WERI-Rb-1 (cell line): ENCODE results near the gene MLLT10.

Experiments used
- DNase-seq: peaks from one replicate; pipeline ENCODE4 v3.0.0-alpha.2; 2020
- H3K27ac ChIP-seq: fragments of 250-450 bp; sonication (Bioruptor Pico); 2 replicates; pipeline ENCODE4 v1.5.1; 2020; ENCODE audit warnings: mild to moderate bottlenecking, moderate library complexity
- H3K27me3 ChIP-seq: fragments of 250-450 bp; sonication (Bioruptor Pico); 2 replicates; pipeline ENCODE4 v1.5.1; 2021; ENCODE audit warnings: mild to moderate bottlenecking, low read depth, moderate library complexity; ENCODE audit not compliant: insufficient read depth, severe bottlenecking
- H3K36me3 ChIP-seq: fragments of 250-450 bp; sonication (Bioruptor Pico); 2 replicates; pipeline ENCODE4 v1.5.1; 2020; ENCODE audit warnings: mild to moderate bottlenecking, moderate library complexity
- H3K4me3 ChIP-seq: 2 replicates; pipeline ENCODE4 v1.5.1; 2011; ENCODE audit warnings: low read depth, mild to moderate bottlenecking, control low read depth, low read length
- H3K9me3 ChIP-seq: fragments of 250-450 bp; sonication (Bioruptor Pico); 2 replicates; pipeline ENCODE4 v1.5.1; 2021; ENCODE audit warnings: mild to moderate bottlenecking, moderate library complexity; ENCODE audit not compliant: severe bottlenecking
- TF ChIP-seq, protein P1 (sequence below): IDR thresholded peaks from 2 replicates; pipeline ENCODE4 v1.5.1; 2011; ENCODE audit warnings: low read depth, mild to moderate bottlenecking, control low read depth, inconsistent platforms, low read length

The MLLT10 gene

DNA sequence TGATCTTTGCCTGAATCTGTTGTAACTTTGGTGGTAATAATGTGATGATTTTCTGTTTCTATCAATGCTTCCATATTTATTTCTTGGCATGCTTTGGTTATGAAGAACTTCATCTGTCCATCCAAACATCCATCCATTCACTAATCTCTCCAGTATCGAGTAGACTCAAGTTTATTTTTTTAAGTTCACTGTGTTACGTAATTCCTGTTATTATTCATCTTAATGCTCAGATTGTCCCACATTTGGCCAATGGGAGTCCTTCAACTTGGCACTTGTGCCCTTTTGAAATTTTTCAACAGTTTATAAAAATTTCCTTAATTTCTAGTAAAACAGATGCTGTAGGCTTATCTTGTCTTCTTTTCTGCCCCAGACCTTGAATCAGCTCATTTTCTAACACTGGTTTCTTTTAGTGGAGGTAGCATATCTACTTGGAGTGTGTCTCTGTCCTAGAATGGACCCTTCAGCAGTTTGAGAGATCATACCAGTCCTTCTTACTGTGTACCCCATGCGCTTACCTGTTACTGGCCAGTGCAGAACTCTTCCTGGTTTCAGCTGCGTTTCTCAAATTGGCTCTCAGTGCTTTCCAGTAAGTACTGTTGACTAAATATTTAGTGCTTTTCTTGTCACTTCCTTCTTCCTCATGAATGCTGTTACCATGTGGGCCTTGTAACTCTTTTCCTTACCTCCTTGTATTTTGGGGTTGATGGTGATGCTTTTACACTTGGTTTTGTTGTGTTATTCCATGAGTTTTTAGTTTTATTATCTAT is 100.8 kb downstream of the MLLT10 start:
- DNase-seq, result no peak
- TF ChIP-seq, protein P1, sequence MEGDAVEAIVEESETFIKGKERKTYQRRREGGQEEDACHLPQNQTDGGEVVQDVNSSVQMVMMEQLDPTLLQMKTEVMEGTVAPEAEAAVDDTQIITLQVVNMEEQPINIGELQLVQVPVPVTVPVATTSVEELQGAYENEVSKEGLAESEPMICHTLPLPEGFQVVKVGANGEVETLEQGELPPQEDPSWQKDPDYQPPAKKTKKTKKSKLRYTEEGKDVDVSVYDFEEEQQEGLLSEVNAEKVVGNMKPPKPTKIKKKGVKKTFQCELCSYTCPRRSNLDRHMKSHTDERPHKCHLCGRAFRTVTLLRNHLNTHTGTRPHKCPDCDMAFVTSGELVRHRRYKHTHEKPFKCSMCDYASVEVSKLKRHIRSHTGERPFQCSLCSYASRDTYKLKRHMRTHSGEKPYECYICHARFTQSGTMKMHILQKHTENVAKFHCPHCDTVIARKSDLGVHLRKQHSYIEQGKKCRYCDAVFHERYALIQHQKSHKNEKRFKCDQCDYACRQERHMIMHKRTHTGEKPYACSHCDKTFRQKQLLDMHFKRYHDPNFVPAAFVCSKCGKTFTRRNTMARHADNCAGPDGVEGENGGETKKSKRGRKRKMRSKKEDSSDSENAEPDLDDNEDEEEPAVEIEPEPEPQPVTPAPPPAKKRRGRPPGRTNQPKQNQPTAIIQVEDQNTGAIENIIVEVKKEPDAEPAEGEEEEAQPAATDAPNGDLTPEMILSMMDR, result no peak
- no peak overlapping the region for H3K4me3 ChIP-seq
- no peaks in the 10 kb centered on the region for H3K9me3 ChIP-seq
- H3K27me3 ChIP-seq, result no peaks in the 10 kb centered on the region
- H3K36me3 ChIP-seq, result no peaks in the 10 kb centered on the region
- no peak overlapping the region for H3K27ac ChIP-seq

DNA sequence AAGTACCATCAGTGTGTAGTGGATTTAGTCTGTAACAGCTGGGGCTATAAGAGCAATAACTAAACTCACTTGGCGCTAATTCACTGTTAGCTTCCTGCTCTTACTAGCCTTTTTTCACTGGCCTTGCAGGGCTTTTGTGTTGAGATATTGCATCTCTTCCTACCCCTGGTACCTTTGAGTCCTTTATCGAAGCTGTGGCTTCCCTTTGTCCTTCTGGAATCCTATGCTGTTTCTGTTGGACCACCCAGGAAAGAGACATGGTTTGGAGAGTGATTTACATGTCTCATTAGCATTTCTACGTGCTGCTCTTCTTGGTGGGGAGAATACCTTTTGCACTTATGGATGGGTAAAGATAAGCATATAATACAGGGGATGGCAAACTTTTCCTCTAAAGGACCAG is 103.8 kb downstream of the MLLT10 start:
- TF ChIP-seq, protein P1, result no peak
- no peaks in the 10 kb centered on the region for H3K9me3 ChIP-seq
- no peaks in the 10 kb centered on the region for H3K36me3 ChIP-seq
- H3K27ac ChIP-seq, result no peak overlapping the region
- H3K27me3 ChIP-seq, result no peaks in the 10 kb centered on the region
- no peak for DNase-seq
- no peak overlapping the region for H3K4me3 ChIP-seq

DNA sequence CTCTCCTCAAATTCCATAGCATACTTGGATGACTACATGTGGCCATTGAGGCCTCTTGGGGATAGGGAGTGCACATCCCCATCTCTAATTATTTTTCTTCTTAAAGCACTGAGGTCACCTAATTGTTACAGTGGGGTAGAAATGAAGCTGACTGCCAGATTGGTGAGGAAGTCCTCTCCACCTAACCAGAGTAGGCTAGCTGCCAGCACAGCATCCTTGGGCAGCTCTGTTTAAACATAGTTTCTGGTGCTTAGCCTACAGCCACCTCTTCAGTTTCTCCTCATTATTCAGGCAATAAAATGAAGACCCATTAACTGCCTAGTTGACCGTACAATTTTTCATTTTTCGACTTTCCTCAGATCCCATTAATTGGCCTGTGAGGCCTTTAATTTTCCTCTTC is 104.6 kb downstream of the MLLT10 start:
- Histone ChIP-seq H3K4me3 (no peak overlapping the region), H3K36me3 (no peaks in the 10 kb centered on the region), H3K27ac (no peak overlapping the region), H3K9me3 (no peaks in the 10 kb centered on the region), H3K27me3 (no peaks in the 10 kb centered on the region)
- TF ChIP-seq, protein P1, result no peak
- no peak for DNase-seq

DNA sequence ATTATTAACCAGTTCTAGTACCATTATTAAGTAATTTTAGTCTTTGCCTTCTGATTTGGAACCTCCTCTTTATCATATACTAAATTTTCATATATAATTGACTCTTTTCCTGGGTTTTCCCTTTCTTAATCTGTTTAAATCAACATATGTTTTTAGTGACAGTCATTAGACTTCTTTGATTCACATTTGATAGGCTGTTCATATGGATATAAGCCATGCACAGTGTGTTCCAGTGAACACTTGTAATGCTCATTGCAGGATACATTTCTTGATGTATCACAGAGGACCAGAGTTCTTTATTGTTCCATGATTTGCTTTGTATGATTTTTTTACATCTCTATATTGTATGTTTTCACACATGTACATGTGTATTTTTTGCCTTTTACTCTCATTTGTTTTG is 114.0 kb downstream of the MLLT10 start:
- Histone ChIP-seq H3K9me3 (no peaks in the 10 kb centered on the region), H3K36me3 (peaks cover 3% of the 10 kb centered on the region; the same call in 1 of the 2 replicates), H3K27me3 (no peaks in the 10 kb centered on the region), H3K4me3 (no peak overlapping the region), H3K27ac (no peak overlapping the region)
- no peak for DNase-seq
- TF ChIP-seq, protein P1, result no peak

DNA sequence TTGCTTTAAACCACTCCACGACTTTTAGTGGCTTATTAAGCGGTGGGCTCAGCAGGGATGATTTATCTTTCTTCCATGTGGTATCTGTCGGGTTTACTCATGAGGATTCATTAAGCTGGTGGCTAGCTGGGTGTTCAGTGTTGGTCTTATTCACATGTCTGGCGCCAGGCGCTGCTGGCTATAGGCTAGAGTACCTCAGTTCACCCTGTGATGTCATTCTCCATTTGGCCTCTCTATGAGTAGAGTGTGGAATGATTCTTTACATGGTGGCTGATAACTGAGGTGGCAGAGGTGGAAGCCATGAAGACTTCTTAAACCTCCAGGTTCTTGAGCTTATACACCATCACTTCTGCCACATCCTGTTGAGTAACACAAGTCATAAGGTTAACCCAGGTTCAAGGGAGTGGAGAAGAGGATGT is 115.4 kb downstream of the MLLT10 start:
- H3K4me3 ChIP-seq, result no peak overlapping the region
- TF ChIP-seq, protein P1, result no peak
- H3K27me3 ChIP-seq, result no peaks in the 10 kb centered on the region
- DNase-seq, result no peak
- peaks cover 3% of the 10 kb centered on the region; the same call in 1 of the 2 replicates for H3K36me3 ChIP-seq
- H3K9me3 ChIP-seq, result no peaks in the 10 kb centered on the region
- H3K27ac ChIP-seq, result no peak overlapping the region

DNA sequence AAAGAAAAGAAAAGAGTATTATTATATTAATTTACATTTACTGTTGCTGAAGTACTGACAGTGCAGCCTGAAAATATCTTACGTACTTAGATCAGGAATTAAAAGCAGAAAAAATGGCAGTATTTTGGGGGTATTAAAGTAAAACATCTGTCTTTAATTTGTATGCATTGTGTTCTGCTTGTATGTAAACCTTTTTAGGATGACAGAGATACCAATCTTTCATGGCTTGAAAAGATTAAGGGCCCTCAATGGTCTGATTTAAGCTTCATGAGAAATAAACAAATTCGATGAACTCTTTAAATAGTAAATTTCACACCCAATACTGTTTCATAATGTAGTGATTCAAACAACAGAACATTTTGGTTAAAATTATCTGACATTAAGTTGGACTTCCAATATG is 116.3 kb downstream of the MLLT10 start:
- Histone ChIP-seq H3K36me3 (peaks cover 3% of the 10 kb centered on the region; the same call in 1 of the 2 replicates), H3K27ac (no peak overlapping the region), H3K27me3 (no peaks in the 10 kb centered on the region), H3K4me3 (no peak overlapping the region), H3K9me3 (no peaks in the 10 kb centered on the region)
- TF ChIP-seq, protein P1, result no peak
- DNase-seq, result no peak
